Measurements from ENCODE around the gene CDCA4. TPM values are rescaled to one million over a fixed set of nuclear protein-coding genes. Genes with fewer than 3 reads are reported as not detected.
A peak's percentile ranks its signal among the peaks of the same experiment; 100 is the strongest.

The CDCA4 gene
- total RNA-seq, 1 donor from 2014 or later: 21.5 TPM

GRCh38 chr14:105018414-105018813 lies 2.5 kb downstream of the CDCA4 start:
- Mint-ChIP-seq H3K9me3 (ENCODE audit: low read depth) (no peaks in the 10 kb centered on the region), H3K4me1 (ENCODE audit: low read depth) (peaks cover 28% of the 10 kb centered on the region), H3K36me3 (ENCODE audit: insufficient read depth) (no peaks in the 10 kb centered on the region), H3K27ac (no peak overlapping the region), H3K27me3 (no peaks in the 10 kb centered on the region), H3K4me3 (ENCODE audit: low read depth) (peak overlapping the region; percentile 39)
- DNase-seq (ENCODE audit: low spot score, unreplicated experiment): no peak
- TF ChIP-seq, protein P1, sequence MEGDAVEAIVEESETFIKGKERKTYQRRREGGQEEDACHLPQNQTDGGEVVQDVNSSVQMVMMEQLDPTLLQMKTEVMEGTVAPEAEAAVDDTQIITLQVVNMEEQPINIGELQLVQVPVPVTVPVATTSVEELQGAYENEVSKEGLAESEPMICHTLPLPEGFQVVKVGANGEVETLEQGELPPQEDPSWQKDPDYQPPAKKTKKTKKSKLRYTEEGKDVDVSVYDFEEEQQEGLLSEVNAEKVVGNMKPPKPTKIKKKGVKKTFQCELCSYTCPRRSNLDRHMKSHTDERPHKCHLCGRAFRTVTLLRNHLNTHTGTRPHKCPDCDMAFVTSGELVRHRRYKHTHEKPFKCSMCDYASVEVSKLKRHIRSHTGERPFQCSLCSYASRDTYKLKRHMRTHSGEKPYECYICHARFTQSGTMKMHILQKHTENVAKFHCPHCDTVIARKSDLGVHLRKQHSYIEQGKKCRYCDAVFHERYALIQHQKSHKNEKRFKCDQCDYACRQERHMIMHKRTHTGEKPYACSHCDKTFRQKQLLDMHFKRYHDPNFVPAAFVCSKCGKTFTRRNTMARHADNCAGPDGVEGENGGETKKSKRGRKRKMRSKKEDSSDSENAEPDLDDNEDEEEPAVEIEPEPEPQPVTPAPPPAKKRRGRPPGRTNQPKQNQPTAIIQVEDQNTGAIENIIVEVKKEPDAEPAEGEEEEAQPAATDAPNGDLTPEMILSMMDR (IDR thresholded peaks at IDR 0.05; ENCODE audit: unreplicated experiment): no peak

DNA sequence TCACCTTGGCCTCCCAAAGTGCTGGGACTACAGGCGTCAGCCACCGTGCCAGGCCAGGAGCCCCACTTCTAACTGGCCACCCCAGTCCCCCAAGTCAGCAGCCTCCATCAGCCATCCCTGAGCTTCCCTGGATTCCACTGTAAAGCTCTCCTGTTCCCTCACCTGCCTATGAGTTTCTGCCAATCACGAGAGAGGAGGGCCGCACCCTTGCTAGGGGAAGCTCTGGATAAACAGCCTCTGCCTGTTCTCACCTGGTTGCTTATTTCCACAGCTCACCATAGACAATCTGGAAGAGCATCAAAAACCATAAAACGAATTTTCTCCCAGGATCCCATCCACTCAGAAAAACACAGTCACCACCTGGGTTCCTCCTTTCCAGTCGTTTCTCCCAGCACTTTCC lies 5.0 kb downstream of the CDCA4 start:
- Mint-ChIP-seq H3K27ac (peak overlapping the region; percentile 33), H3K9me3 (ENCODE audit: low read depth) (no peaks in the 10 kb centered on the region), H3K36me3 (ENCODE audit: insufficient read depth) (no peaks in the 10 kb centered on the region), H3K27me3 (no peaks in the 10 kb centered on the region), H3K4me3 (ENCODE audit: low read depth) (no peak overlapping the region), H3K4me1 (ENCODE audit: low read depth) (peaks cover 25% of the 10 kb centered on the region)
- no peak for DNase-seq (ENCODE audit: low spot score, unreplicated experiment)
- TF ChIP-seq, protein P1 (IDR thresholded peaks at IDR 0.05; ENCODE audit: unreplicated experiment): no peak

DNA sequence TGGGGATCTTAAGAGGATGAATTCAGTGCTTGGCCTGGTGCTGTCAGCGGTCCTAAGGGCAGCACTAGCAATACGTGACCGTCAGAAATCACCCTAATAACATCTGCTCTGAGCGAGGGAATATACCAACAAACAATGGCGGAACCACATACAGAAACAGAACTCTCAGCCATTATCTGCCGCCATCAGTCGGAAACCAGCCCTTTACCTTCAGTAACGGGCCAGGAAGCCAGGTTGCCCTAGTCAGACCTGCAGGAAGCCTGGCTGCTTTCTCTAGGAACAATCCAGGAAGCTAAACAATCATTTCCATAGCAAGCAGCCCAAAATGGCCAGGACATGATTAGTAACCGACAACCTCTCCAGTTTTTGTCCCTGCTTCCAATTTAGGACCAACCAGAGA lies 5.6 kb downstream of the CDCA4 start:
- no peaks in the 10 kb centered on the region for H3K9me3 Mint-ChIP-seq (ENCODE audit: low read depth)
- no peak for DNase-seq (ENCODE audit: low spot score, unreplicated experiment)
- peaks cover 25% of the 10 kb centered on the region for H3K4me1 Mint-ChIP-seq (ENCODE audit: low read depth)
- TF ChIP-seq, protein P1 (IDR thresholded peaks at IDR 0.05; ENCODE audit: unreplicated experiment): no peak
- no peak overlapping the region for H3K4me3 Mint-ChIP-seq (ENCODE audit: low read depth)
- H3K27ac Mint-ChIP-seq: peak overlapping the region; percentile 49
- H3K27me3 Mint-ChIP-seq: no peaks in the 10 kb centered on the region
- no peaks in the 10 kb centered on the region for H3K36me3 Mint-ChIP-seq (ENCODE audit: insufficient read depth)

DNA sequence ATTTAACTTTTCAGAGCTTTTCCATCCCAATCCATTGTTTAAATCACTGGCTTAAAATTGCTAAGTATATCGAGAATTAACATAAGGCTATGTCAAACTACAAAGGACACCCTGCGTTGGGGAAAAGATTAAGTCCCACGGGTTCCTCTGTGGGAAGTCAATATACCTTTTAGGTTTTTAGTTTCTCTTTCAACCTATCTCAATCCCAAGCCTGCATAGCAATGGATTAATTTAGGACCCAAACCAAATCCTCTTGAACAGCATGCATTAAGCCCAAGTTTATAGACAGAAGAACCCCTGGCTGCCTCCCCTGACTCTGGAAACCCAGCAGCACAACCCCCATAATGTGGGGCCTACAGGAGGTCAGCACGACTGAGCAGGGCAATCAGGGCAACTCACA lies 6.3 kb downstream of the CDCA4 start:
- H3K36me3 Mint-ChIP-seq (ENCODE audit: insufficient read depth): peaks cover 2% of the 10 kb centered on the region
- H3K4me1 Mint-ChIP-seq (ENCODE audit: low read depth): peaks cover 22% of the 10 kb centered on the region
- H3K9me3 Mint-ChIP-seq (ENCODE audit: low read depth): no peaks in the 10 kb centered on the region
- TF ChIP-seq, protein P1 (IDR thresholded peaks at IDR 0.05; ENCODE audit: unreplicated experiment): no peak
- no peak overlapping the region for H3K4me3 Mint-ChIP-seq (ENCODE audit: low read depth)
- peak overlapping the region; percentile 49 for H3K27ac Mint-ChIP-seq
- no peak for DNase-seq (ENCODE audit: low spot score, unreplicated experiment)
- H3K27me3 Mint-ChIP-seq: no peaks in the 10 kb centered on the region

- Mint-ChIP-seq H3K9me3 (ENCODE audit: low read depth) (no peaks in the 10 kb centered on the region), H3K27ac (peak overlapping the region; percentile 22)
- TF ChIP-seq, protein P1 (IDR thresholded peaks at IDR 0.05; ENCODE audit: unreplicated experiment): no peak
These were observed 6.9 kb downstream of the CDCA4 start for GRCh38 chr14:105014032-105014431.

More at GRCh38 chr14:105014032-105014431, 6.9 kb downstream of the CDCA4 start:
- peaks cover 17% of the 10 kb centered on the region for H3K4me1 Mint-ChIP-seq (ENCODE audit: low read depth)
- H3K4me3 Mint-ChIP-seq (ENCODE audit: low read depth): no peak overlapping the region
- H3K36me3 Mint-ChIP-seq (ENCODE audit: insufficient read depth): peaks cover 2% of the 10 kb centered on the region
- DNase-seq (ENCODE audit: low spot score, unreplicated experiment): no peak
- H3K27me3 Mint-ChIP-seq: no peaks in the 10 kb centered on the region

All from progenitor cell of endocrine pancreas (in vitro differentiated cells).